Choroid plexus epithelial cell (primary cell): ENCODE data around the gene IAH1.

Experiments
- DNase-seq: peaks from one replicate; pipeline ENCODE4 v3.0.0-alpha.2; 2010; ENCODE audit warnings: low read depth
- H3K4me3 ChIP-seq: 2 replicates; pipeline ENCODE4 v1.5.1; 2011; ENCODE audit warnings: low read depth, mild to moderate bottlenecking, control low read depth, low read length, moderate library complexity
- CTCF ChIP-seq: conservative IDR thresholded peaks from 2 replicates; pipeline ENCODE4 v1.5.1; 2011; ENCODE audit warnings: low read depth, mild to moderate bottlenecking, control low read depth, inconsistent platforms, low read length, moderate library complexity

The IAH1 gene

GRCh38 chr2:9525266-9525665, 50.9 kb downstream of the IAH1 start:
- H3K4me3 ChIP-seq, result no peak overlapping the region
- DNase-seq, result no peak
- TF ChIP-seq CTCF, result no peak

- no peak overlapping the region for H3K4me3 ChIP-seq
- no peak for TF ChIP-seq CTCF
- peak; percentile 33 for DNase-seq
Observed at GRCh38 chr2:9527995-9528787, 53.8 kb downstream of the IAH1 start.

GRCh38 chr2:9532421-9532820, 58.1 kb downstream of the IAH1 start:
- DNase-seq, result no peak
- no peak for TF ChIP-seq CTCF
- no peak overlapping the region for H3K4me3 ChIP-seq

GRCh38 chr2:9533663-9534062, 59.3 kb downstream of the IAH1 start:
- no peak for TF ChIP-seq CTCF
- DNase-seq, result no peak
- H3K4me3 ChIP-seq, result no peak overlapping the region

GRCh38 chr2:9535177-9535576, 60.8 kb downstream of the IAH1 start:
- no peak for DNase-seq
- TF ChIP-seq CTCF, result no peak
- H3K4me3 ChIP-seq, result no peak overlapping the region

GRCh38 chr2:9536504-9536903, 62.2 kb downstream of the IAH1 start:
- no peak for TF ChIP-seq CTCF
- DNase-seq, result no peak
- H3K4me3 ChIP-seq, result no peak overlapping the region

GRCh38 chr2:9538000-9538507, 63.7 kb downstream of the IAH1 start:
- DNase-seq, result peak; percentile 94
- H3K4me3 ChIP-seq, result no peak overlapping the region
- no peak for TF ChIP-seq CTCF
